Fibroblast of gingiva (primary cell): ENCODE measurements around the gene ANKLE2.
A peak's percentile ranks its signal among the peaks of the same experiment; 100 is the strongest.
"Not testable (repeated sequence)": the region's sequence is repeated elsewhere in the genome, so short reads cannot be mapped to it uniquely, and the experiment has no call there.

ENCODE experiments used
- DNase-seq: peaks from one replicate; pipeline ENCODE4 v3.0.0-alpha.2; 2011; ENCODE audit warnings: low read depth

Gene ANKLE2

GRCh38 chr12:132761032-132761920 lies at the start of gene ANKLE2:
TSS of gene ANKLE2 (minus strand) at chr12:132761832. CDS start at chr12:132761798, 34 bp downstream.
- DNase-seq: peak; percentile 71

DNA sequence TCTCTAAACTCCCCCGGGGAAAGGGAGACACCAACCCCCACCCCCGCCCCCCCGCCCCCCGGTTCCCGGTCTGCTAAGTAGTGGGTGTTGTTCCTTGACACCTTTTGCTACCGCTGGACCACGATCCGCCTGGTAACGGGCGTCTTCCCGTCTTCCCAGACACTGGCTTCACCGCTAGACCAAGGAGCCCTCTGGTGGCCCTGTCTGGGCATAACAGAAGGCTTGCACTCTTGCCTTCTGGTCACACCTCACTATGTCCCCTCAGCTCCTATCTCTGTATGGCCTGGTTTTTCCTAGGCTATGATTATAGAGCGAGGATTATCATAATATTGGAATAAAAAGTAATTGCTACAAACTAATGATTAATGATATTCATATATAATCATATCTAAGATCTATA lies 47.8 kb upstream of the ANKLE2 start:
- peak; percentile 29 for DNase-seq

GRCh38 chr12:132807295-132808092 lies 45.9 kb upstream of the ANKLE2 start:
- DNase-seq: no peak

DNA sequence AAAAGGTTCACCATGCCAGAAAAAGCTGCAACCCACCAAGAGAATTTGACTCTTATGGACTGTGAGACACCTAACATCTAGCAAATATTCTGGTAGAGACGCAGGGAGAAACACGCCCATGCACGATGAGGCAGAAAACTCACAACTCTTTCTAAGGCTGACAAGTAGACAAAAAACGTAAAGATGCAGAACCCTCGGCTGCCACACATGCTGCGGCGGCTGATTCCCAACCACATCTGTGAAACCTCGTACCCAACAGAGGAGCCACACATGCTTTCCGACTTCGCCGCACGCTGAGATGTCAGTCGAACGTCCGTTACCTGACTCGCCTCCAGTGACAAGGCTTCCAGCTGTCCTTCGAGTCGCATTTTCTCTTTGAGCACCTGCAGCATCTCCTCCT lies 45.2 kb upstream of the ANKLE2 start:
- DNase-seq: no peak

- DNase-seq: no peak
These were observed 42.8 kb upstream of the ANKLE2 start for GRCh38 chr12:132804426-132804861.

DNA sequence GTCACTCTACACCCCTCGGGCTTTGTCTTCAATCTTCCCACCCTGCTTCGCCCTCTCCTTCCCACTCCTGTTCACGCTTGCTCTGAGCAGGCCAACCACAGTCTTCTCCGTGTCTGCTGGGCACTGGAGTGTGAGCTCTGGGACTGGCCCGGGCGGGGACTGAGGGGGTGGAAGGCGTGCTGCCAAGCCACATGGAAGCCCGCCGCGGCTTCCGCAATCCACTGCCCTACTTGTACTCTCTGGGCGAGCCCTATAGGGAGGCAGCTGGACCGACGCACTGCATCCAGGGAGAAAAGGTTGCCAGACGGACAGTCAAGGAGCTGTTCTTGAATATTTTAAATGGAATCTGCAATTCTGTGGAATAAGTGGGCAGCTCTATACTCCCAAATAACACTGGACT lies 42.3 kb upstream of the ANKLE2 start:
- DNase-seq: peak; percentile 57

GRCh38 chr12:132803125-132803524 lies 41.5 kb upstream of the ANKLE2 start:
- DNase-seq: no peak

- DNase-seq: no peak
These were observed 40.1 kb upstream of the ANKLE2 start for GRCh38 chr12:132801741-132802140.

DNA sequence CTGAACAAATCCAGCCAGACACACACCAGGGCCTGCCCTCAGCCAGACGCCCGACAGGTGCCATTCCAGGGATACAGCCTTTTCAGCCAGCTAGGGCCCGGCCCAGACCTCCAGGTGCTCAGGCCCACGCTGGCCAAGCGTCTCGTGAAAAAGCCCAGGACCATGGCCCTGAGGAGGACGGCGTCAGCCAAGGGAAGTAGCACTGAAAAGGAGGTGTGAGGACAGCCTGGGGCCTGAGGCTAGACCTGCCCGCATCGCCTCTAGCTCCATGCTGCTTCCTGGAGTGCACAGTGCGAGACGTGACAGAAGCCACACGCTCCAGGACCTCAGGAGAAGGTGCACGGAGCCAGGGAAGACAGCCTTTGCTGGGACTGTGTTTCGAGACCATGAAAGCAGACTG lies 37.2 kb upstream of the ANKLE2 start:
- no peak for DNase-seq

DNA sequence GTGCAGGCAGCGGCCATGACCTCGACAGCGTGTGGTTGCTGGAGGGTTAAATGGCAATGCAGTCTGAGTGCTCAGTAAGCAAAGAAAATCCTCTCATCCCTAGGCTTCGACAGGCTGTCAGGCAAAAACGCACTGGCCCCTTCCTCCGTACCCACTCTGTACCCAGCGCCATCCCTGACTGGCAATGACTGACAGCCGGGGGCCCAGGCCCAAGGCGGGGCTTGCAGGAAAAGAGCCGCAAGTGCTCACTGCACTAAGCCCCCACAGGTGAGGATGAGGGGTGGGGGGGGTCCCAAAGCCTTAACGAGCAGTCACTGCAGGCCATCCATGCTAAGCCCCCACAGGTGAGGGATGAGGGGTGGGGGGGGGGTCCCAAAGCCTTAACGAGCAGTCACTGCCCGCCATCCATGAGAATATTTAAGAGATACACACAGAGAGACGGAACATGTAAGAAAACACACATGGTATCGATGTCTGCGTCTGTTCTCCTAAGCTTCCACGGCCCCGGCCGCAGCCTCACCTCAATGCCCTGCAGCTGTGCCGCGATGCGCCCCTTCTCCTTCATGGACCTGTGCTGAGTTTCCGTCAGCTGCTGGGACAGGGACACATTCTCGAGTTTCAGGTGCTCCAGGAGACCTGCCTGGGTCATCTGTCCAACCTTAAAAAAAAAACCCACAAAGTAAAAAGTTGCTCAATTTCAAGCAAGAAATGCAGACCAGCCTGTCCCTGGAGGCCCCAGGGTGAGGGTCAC lies 36.4 kb upstream of the ANKLE2 start:
- no peak for DNase-seq

GRCh38 chr12:132795847-132796246 lies 34.2 kb upstream of the ANKLE2 start:
- DNase-seq: no peak

DNA sequence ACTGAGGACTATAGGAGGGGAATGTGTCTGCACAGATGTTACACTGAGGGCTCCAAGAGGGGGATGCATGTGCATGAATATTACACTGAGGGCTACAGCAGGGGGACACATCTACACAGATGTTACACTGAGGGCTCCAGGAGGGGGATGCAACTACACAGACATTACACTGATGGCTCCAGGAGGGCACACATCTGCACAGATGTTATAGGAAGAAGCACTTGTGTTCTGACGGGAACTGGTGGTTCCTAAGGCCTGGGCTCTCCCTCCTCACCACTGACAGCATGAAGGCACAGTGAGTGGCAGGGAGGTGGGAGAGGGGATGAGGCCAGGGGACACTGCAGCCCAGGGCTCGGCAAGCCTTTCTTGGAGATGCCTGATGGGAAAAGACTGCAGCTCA lies 30.3 kb upstream of the ANKLE2 start:
- DNase-seq: not testable (repeated sequence)

- no peak for DNase-seq
These were observed 27.5 kb upstream of the ANKLE2 start for GRCh38 chr12:132789099-132789471.

DNA sequence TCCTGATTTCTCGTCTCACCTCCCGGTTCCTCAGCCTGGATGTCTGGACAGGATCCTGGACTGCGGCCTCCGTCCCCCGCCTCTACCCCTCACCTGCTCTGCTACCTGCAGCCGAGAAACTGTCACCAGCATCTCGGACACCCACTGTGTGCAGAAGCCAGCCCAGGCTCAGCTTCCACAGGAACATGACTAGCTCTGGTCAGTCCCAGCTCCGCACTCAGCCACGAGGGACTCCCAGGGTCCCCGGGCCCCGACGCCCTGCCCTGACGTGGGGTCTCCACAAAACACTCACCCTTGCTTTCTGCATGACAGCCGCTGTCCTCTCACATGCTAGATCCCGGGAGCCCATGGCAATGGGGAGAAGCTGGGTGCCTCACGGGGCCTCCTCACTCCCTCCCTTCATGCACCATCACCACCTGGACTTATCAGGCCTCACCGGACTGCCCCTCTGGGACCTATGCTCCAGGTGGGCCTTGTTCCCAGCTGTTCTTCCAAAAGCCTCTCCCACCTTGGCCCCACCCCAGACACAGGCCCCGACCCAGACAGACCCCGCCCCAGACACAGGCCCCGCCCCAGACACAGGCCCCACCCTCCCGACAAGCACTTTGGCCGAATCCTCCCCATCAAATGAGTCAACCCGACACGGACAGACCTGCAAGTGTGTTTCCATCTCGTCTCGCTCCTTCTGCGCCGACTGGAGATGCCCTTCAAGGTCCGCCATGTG lies 26.9 kb upstream of the ANKLE2 start:
- no peak for DNase-seq

DNA sequence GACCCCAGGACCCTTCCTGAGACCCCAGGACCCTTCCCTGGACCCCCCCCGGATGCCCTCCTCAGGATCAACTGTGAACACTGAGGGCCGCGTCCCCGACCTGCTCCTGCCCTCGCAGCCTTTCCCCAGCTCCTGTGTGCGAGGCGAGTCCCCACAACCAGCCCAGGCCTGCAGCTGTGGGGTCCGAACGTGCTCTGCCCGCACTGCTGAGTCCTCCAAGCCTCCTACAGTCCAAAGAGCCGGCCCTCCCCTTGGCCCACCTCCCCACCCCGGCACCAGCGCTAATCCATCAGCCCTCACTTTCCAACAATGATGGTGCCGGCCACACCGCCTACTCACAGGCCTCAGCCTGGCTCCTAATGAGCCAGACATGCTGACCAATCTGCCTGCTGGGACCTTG lies 26.2 kb upstream of the ANKLE2 start:
- DNase-seq: no peak

DNA sequence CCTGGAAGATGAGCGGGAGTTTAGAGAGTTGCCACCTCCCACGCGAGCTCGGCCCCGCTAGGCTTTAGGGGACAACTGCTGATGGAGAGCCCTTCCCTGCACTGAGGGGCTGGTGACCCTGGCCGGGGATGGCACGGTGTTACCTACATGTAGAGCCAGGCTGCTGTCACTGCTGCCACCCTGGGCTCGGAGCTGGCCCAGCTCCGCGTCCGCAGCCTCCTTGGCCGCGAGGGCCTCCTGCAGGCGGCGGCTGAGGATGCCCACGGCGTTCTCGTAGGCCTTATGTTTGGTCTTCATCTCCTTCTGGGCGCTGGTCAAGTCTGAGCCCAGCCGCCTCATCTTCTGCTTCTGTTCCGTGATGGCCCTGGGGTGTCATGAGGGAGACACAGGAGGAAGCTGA lies 24.6 kb upstream of the ANKLE2 start:
- DNase-seq: no peak

DNA sequence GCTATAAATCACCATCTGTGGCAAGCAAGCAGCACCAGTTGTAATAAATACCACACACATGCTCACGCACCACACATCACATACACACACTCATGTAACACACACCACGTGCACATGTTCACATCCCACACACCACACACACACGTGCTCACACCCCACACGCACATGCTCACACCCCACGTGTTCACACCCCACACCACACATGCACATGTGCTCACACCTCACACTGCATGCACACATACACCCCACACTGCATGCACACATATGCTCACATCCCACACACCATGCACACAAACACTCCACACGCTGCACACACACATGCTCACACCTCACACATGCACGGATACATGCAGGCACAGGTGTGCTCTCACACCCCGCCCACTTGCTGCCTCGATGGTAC lies 22.9 kb upstream of the ANKLE2 start:
- no peak for DNase-seq

- DNase-seq: no peak
These were observed 22.4 kb upstream of the ANKLE2 start for GRCh38 chr12:132783917-132784531.

- DNase-seq: no peak
These were observed 20.3 kb upstream of the ANKLE2 start for GRCh38 chr12:132781938-132782337.

DNA sequence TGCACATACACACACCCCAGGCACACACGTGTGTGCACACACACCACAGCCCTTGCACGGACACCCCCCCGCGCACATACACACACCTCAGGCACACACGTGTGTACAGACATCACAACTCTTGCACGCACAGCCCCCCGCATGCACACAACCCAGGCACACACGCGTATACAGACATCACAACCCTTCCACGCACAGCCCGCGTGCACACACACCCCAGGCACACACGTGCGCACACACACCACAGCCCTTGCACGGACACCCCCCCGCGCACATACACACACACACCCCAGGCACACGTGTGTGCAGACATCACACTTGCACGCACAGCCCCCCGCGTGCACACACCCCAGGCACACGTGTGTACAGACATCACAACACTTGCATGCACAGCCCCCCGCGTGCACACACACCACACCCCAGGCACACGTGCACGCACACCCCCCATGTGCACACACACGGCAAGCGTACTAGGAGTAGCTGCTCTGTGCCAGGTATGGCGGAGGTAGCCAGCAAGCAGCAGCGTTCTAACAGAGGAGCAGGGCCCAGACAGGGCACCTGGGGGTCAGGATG lies 18.2 kb upstream of the ANKLE2 start:
- no peak for DNase-seq

GRCh38 chr12:132777614-132778013 lies 16.0 kb upstream of the ANKLE2 start:
- DNase-seq: no peak
